Astrocyte of the cerebellum (primary cell): ENCODE measurements around the gene MPL.

Source experiments
- DNase-seq: peaks from one replicate; pipeline ENCODE4 v3.0.0-alpha.2; 2011; ENCODE audit warnings: low read depth
- H3K4me3 ChIP-seq: 2 replicates; pipeline ENCODE4 v1.5.1; 2011; ENCODE audit warnings: mild to moderate bottlenecking, low read depth, low read length, moderate library complexity
- CTCF ChIP-seq: IDR thresholded peaks from 2 replicates; pipeline ENCODE4 v1.5.1; 2012; ENCODE audit warnings: low read length, low read depth, moderate library complexity, mild to moderate bottlenecking; ENCODE audit errors: missing control alignments
- in situ Hi-C: cut with HindIII; loops from 2 replicates; pipeline ENCODE4 v1.10.0; 2017; ENCODE audit warnings: low sequenced_read_pairs

The MPL gene

GRCh38 chr1:43293176-43293575 is 44.4 kb upstream of the MPL start:
- in situ Hi-C loops, result no loop called here
- H3K4me3 ChIP-seq, result no peak overlapping the region
- DNase-seq, result no peak

GRCh38 chr1:43293896-43294760 is 43.5 kb upstream of the MPL start:
- peak; percentile 11 for DNase-seq
- in situ Hi-C loops, result no loop called here
- TF ChIP-seq CTCF, result no peak
- no peak overlapping the region for H3K4me3 ChIP-seq

More at GRCh38 chr1:43293176-43293575, 44.4 kb upstream of the MPL start:
- no peak for TF ChIP-seq CTCF

GRCh38 chr1:43294761-43295160 is 42.9 kb upstream of the MPL start:
- no peak for TF ChIP-seq CTCF
- DNase-seq, result no peak
- H3K4me3 ChIP-seq, result no peak overlapping the region
- in situ Hi-C loops, result no loop called here

GRCh38 chr1:43296207-43296606 is 41.4 kb upstream of the MPL start:
- no peak for TF ChIP-seq CTCF
- in situ Hi-C loops, result no loop called here
- DNase-seq, result no peak
- H3K4me3 ChIP-seq, result no peak overlapping the region

GRCh38 chr1:43298055-43298454 is 39.6 kb upstream of the MPL start:
- TF ChIP-seq CTCF, result no peak
- in situ Hi-C loops, result no loop called here
- no peak for DNase-seq
- H3K4me3 ChIP-seq, result no peak overlapping the region

GRCh38 chr1:43299101-43299500 is 38.5 kb upstream of the MPL start:
- in situ Hi-C loops, result no loop called here
- no peak for DNase-seq
- H3K4me3 ChIP-seq, result no peak overlapping the region
- TF ChIP-seq CTCF, result no peak
